Gastroesophageal sphincter (tissue), 3 donors: ENCODE measurements around the gene BDNF.

Source experiments
- POLR2A ChIP-seq, 2 donors: fragments of 450-650 bp; IDR thresholded peaks; one replicate each; pipeline ENCODE4 v1.6.1; 2017; ENCODE audit warnings: antibody characterized with exemption in 2 of 2, mild to moderate bottlenecking in 2 of 2, moderate library complexity in 1 of 2
- POLR2AphosphoS5 ChIP-seq: sonication (generic); formaldehyde crosslinking; IDR thresholded peaks from one replicate; pipeline ENCODE4 v1.6.1; 2017; ENCODE audit warnings: antibody characterized with exemption
- TF ChIP-seq, protein P1 (sequence below), 4 experiments: fragments of 200-600 bp in 2 of 4; fragments of 450-650 bp in 2 of 4; sonication (generic) in 1 of 4; IDR thresholded peaks; one replicate each; pipeline ENCODE4 v1.5.1; 2017 to 2019; ENCODE audit warnings: antibody characterized with exemption in 4 of 4, mild to moderate bottlenecking in 2 of 4, moderate library complexity in 2 of 4

GRCh38 chr11:27619039-27619574, 81.1 kb downstream of the BDNF start:
- TF ChIP-seq, protein P1, sequence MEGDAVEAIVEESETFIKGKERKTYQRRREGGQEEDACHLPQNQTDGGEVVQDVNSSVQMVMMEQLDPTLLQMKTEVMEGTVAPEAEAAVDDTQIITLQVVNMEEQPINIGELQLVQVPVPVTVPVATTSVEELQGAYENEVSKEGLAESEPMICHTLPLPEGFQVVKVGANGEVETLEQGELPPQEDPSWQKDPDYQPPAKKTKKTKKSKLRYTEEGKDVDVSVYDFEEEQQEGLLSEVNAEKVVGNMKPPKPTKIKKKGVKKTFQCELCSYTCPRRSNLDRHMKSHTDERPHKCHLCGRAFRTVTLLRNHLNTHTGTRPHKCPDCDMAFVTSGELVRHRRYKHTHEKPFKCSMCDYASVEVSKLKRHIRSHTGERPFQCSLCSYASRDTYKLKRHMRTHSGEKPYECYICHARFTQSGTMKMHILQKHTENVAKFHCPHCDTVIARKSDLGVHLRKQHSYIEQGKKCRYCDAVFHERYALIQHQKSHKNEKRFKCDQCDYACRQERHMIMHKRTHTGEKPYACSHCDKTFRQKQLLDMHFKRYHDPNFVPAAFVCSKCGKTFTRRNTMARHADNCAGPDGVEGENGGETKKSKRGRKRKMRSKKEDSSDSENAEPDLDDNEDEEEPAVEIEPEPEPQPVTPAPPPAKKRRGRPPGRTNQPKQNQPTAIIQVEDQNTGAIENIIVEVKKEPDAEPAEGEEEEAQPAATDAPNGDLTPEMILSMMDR (IDR thresholded peaks at IDR 0.05), result no peak
- TF ChIP-seq POLR2A (IDR thresholded peaks at IDR 0.05), result no peak
- no peak for TF ChIP-seq POLR2AphosphoS5
